ENCODE measurements around the gene CYP2W1.

The CYP2W1 gene

DNA sequence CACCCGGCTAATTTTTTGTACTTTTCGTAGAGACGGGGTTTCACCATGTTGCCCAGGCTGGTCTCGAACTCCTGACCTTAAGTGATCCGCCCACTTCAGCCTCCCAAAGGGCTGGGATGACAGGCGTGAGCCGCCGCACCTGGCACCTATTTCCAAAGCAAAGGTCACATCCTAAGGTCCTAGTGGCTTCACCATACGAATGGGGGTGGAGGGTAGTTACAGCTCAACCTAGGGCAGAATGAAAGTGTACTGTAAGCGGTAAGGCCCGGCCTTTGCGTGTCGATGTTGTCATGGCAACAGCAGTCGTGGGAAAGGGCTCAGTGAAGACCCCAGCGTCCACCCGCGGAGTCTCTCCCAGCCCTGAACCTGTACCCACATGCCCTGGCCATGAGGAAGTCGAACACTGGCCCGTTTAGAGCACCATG is 6.1 kb upstream of the CYP2W1 start:
- TF ChIP-seq, protein P1, sequence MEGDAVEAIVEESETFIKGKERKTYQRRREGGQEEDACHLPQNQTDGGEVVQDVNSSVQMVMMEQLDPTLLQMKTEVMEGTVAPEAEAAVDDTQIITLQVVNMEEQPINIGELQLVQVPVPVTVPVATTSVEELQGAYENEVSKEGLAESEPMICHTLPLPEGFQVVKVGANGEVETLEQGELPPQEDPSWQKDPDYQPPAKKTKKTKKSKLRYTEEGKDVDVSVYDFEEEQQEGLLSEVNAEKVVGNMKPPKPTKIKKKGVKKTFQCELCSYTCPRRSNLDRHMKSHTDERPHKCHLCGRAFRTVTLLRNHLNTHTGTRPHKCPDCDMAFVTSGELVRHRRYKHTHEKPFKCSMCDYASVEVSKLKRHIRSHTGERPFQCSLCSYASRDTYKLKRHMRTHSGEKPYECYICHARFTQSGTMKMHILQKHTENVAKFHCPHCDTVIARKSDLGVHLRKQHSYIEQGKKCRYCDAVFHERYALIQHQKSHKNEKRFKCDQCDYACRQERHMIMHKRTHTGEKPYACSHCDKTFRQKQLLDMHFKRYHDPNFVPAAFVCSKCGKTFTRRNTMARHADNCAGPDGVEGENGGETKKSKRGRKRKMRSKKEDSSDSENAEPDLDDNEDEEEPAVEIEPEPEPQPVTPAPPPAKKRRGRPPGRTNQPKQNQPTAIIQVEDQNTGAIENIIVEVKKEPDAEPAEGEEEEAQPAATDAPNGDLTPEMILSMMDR (IDR thresholded peaks at IDR 0.05; ENCODE audit: low read depth, low read length): no peak
- H3K4me3 ChIP-seq (replicated peaks in 1 of 2; ENCODE audit: low read depth in 2 of 2, low read length in 2 of 2): no peak overlapping the region
- no peak for DNase-seq (ENCODE audit: low read depth in 2 of 2)

DNA sequence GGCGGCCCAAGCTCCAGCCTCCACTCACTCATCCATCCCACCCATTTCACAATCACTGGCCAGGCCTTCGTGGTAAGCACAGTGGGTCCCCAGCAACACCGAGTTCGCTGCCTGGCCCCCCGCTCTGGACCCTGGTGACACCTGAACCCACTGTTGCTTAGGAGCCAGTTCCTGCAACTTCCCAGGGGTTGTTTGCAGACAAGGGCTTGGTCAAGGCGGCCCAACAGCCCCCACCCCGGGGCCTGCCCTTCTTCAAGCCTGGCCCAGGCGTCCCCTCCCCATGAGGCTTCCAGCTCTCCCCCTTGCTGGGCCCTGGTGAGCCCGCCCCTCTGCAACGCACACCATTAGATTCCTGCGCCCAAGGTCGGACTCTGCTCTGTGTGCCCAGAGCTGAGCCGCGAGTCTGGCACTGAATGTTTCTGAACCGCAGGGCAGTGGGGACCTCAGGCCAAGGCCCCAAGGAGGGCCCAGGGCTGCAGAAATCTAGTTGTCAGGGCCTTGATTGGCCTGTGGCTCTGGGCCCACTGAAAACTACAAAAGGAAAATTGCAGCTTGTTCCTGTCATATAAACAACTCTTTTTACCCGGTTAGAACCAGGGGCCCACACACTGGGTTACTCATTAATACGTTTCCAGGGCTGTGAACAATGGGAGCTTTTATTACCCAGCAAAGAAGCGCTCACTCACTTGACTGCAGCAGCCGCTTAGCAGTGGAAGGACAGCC is 5.5 kb upstream of the CYP2W1 start:
- DNase-seq (ENCODE audit: low read depth in 2 of 2): peak in 1 of 2 donors; percentile 22
- TF ChIP-seq, protein P1 (IDR thresholded peaks at IDR 0.05; ENCODE audit: low read depth, low read length): no peak
- no peak overlapping the region for H3K4me3 ChIP-seq (replicated peaks in 1 of 2; ENCODE audit: low read depth in 2 of 2, low read length in 2 of 2)

DNA sequence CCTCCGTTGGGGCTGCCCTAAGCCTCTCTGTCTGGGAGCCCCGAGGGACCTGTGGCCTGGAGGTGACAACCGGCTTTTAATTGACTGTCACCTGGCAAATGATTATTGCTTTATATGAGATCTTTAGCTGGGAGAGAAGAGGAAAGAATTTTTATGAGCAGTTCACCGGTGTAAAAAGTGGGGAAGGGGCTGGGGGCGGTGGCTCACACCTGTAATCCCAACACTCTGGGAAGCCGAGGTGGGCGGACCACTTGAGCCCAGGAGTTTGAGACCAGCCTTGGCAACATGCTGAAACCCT is 5.0 kb upstream of the CYP2W1 start:
- no peak for DNase-seq (ENCODE audit: low read depth in 2 of 2)
- TF ChIP-seq, protein P1 (IDR thresholded peaks at IDR 0.05; ENCODE audit: low read depth, low read length): no peak
- no peak overlapping the region for H3K4me3 ChIP-seq (replicated peaks in 1 of 2; ENCODE audit: low read depth in 2 of 2, low read length in 2 of 2)

DNA sequence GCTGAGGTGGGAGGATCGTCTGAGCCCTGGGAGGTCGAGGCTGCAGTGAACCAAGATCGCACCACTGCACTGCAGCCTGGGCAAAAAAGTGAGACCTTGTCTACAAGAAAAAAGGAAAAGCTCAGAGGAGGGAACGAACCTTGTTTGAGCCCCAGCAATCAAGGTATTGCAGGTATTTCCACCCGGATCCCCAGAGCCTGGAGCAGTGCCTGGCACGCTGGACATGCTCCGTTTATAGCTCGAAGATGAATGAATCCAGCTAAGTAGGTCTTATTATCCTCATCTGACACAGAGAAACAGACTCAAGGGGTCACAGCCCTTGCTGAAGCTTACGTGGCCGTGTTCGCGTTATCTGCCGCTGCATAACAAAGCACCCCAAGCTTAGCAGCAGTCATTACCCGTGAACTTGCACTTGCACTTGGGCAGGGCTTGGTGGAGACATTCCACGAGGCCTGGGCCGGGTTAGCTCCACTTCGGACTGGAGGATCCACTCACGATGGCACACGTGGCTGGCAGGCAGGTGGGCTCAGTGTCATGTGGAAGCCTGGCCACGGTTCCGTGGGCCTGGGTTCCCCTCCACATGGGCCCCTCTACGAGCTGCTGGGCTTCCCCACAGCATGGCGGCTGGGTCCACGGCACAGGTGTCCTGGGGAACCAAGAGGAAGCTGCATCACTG is 4.4 kb upstream of the CYP2W1 start:
- TF ChIP-seq, protein P1 (IDR thresholded peaks at IDR 0.05; ENCODE audit: low read depth, low read length): no peak
- no peak for DNase-seq (ENCODE audit: low read depth in 2 of 2)
- H3K4me3 ChIP-seq (replicated peaks in 1 of 2; ENCODE audit: low read depth in 2 of 2, low read length in 2 of 2): no peak overlapping the region

DNA sequence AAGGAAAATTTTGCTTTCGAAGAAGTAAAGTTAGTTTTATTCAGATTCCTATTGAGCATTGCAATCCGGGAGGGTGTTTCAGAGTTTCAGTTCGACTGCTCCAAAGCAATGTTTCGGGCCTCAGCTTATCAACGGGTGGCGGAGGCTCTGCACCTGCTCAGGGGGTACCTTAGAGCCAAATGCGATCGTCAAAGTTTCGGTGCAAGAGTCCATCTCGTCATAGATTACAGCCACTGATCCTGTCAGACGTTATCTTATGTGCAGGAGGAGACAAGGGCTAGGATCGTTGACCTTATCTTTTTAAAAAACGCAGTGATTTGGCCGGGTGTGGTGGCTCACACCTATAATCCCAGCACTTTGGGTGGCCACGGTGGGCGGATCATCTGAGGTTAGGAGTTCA is 3.8 kb upstream of the CYP2W1 start:
- TF ChIP-seq, protein P1 (IDR thresholded peaks at IDR 0.05; ENCODE audit: low read depth, low read length): no peak
- no peak for DNase-seq (ENCODE audit: low read depth in 2 of 2)
- H3K4me3 ChIP-seq (replicated peaks in 1 of 2; ENCODE audit: low read depth in 2 of 2, low read length in 2 of 2): no peak overlapping the region

DNA sequence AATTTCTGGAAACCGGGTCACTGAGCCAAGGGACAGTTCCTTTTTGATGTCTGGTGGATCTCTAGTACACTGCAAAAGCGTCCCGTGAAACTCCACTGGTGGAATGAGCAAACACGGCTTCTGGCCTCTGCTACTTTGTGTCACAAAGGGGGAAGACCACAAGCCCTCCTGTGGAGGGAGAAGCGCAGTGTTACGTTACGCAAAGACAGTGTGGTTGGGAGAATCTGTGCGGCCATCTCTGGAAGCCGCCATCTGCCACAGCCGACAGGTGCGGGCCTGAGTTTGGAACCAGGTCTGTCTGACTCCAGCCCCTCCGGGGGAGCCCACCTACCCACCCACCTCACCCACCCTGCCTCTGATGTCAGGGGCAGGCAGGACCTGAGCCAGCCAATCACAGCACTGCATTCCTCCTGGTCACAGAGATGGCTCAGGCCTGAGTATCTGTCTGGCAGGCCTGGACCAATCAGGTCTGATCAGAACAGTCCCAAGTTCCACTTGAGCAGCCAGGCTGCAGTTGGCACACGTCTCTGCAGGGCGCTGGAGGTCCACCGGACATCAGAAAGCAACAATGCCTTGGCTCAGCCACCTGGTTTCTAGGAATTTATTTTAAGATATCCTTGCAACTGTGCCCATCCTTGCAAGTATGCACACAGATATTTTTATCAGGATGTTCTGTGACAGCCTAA is 3.0 kb upstream of the CYP2W1 start:
- DNase-seq (ENCODE audit: low read depth in 2 of 2): peak in 1 of 2 donors; percentile 18
- TF ChIP-seq, protein P1 (IDR thresholded peaks at IDR 0.05; ENCODE audit: low read depth, low read length): no peak
- H3K4me3 ChIP-seq (replicated peaks in 1 of 2; ENCODE audit: low read depth in 2 of 2, low read length in 2 of 2): no peak overlapping the region

Data from cardiac fibroblast (primary cell).